Breast epithelium (tissue), 4 donors: Measurements from ENCODE around the gene SLC6A11. TPM values are rescaled to one million over a fixed set of nuclear protein-coding genes. Genes with fewer than 3 reads are reported as not detected.

Source experiments
- DNase-seq, 2 donors: peaks; one replicate each; pipeline ENCODE4 v3.0.0-alpha.2; 2019; ENCODE audit warnings: low spot score in 2 of 2
- H3K27ac ChIP-seq, 2 donors: fragments of 200-600 bp; sonication (generic) in 1 of 2; one replicate each; pipeline ENCODE4 v1.5.1; 2016 to 2019; ENCODE audit warnings: mild to moderate bottlenecking in 1 of 2
- H3K27me3 ChIP-seq, 2 donors: fragments of 200-600 bp; sonication (generic) in 1 of 2; one replicate each; pipeline versions ENCODE4 v1.5.1 to v1.6.0; 2017 to 2019; ENCODE audit warnings: control low read depth in 1 of 2, mild to moderate bottlenecking in 1 of 2
- H3K36me3 ChIP-seq: fragments of 200-600 bp; one replicate; pipeline ENCODE4 v1.5.1; 2019
- H3K4me1 ChIP-seq, 2 donors: fragments of 200-600 bp; sonication (generic); one replicate each; pipeline ENCODE4 v1.5.1; 2016 to 2019; ENCODE audit warnings: control low read depth in 1 of 2
- H3K4me3 ChIP-seq, 3 donors: fragments of 200-600 bp; sonication (generic); 1 replicate in 2 of 3; 2 replicates in 1 of 3; pipeline ENCODE4 v1.5.1; 2016 to 2019; ENCODE audit warnings: mild to moderate bottlenecking in 3 of 3, moderate library complexity in 2 of 3
- H3K9me3 ChIP-seq, 2 donors: fragments of 200-600 bp; sonication (generic) in 1 of 2; one replicate each; pipeline ENCODE4 v1.5.1; 2016 to 2019; ENCODE audit warnings: control low read depth in 1 of 2
- POLR2A ChIP-seq: fragments of 450-650 bp; IDR thresholded peaks from one replicate; pipeline ENCODE4 v1.6.1; 2016; ENCODE audit warnings: antibody characterized with exemption, mild to moderate bottlenecking, moderate library complexity
- POLR2AphosphoS5 ChIP-seq, 3 donors: sonication (generic); formaldehyde crosslinking; IDR thresholded peaks; one replicate each; pipeline ENCODE4 v1.6.1; 2017; ENCODE audit warnings: antibody characterized with exemption in 3 of 3
- intact Hi-C: fragments of 100-400 bp; cut with DNase I; formaldehyde crosslinking; loops from one replicate; pipeline ENCODE4 v1.15.1; 2023; ENCODE audit warnings: low total_unique reads
- total RNA-seq, 3 donors: library from RNA; depleted of rRNA; stranded (reverse); fragments of >200 nt; gene quantifications; one replicate each; pipeline ENCODE4 v1.1.0, GENCODE V29; 2016
- TF ChIP-seq, protein P1 (sequence below), 3 donors: fragments of 450-650 bp; IDR thresholded peaks; one replicate each; pipeline ENCODE4 v1.5.1; 2016 to 2017; ENCODE audit warnings: antibody characterized with exemption in 3 of 3, mild to moderate bottlenecking in 3 of 3, moderate library complexity in 3 of 3

SLC6A11 gene
- under 1 TPM in 2 of 3 donors, not detected in 1; under 0.01 to 0.15 TPM for total RNA-seq

DNA sequence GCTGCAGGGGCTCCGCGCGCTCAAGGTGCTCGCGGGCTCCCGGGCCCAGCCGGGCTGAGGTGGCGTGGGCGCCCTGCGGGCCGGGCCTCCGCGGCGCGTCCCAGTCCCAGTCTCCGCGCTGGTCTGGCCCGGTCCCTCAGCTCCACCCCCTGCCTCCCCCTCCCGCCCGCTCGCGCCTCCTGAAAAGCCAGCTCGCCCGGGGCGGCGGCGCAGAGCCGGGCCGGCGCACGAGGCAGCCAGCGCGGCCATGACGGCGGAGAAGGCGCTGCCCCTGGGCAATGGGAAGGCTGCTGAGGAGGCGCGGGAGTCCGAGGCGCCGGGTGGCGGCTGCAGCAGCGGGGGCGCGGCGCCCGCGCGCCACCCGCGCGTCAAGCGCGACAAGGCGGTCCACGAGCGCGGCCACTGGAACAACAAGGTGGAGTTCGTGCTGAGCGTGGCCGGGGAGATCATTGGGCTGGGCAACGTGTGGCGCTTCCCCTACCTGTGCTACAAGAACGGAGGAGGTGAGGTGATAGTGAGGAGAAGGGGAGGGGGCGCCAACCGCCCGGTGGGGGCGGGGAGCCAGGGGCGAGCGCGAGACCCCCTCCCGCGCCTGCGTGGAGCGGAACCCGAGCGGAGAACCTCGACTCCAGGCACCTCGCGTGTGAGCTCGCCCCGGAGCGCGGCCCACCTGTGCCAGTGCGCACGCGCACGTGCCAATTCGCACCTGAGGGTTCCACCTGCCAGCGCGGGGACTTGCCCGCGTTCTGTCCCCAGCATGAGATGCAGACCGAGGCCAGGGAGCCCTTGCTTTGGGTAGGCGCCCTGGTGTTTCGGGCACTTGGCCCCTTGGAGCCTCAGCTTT is at the start of gene SLC6A11:
SLC6A11 (plus strand) TSS at position 210 of the 844 bp plus-strand sequence; CDS start at position 248, 38 bp downstream.
- TF ChIP-seq POLR2A (no peak), POLR2AphosphoS5 (IDR thresholded peaks at IDR 0.05) (no peak)
- TF ChIP-seq, protein P1, sequence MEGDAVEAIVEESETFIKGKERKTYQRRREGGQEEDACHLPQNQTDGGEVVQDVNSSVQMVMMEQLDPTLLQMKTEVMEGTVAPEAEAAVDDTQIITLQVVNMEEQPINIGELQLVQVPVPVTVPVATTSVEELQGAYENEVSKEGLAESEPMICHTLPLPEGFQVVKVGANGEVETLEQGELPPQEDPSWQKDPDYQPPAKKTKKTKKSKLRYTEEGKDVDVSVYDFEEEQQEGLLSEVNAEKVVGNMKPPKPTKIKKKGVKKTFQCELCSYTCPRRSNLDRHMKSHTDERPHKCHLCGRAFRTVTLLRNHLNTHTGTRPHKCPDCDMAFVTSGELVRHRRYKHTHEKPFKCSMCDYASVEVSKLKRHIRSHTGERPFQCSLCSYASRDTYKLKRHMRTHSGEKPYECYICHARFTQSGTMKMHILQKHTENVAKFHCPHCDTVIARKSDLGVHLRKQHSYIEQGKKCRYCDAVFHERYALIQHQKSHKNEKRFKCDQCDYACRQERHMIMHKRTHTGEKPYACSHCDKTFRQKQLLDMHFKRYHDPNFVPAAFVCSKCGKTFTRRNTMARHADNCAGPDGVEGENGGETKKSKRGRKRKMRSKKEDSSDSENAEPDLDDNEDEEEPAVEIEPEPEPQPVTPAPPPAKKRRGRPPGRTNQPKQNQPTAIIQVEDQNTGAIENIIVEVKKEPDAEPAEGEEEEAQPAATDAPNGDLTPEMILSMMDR (IDR thresholded peaks at IDR 0.05) = no peak
- Histone ChIP-seq H3K27me3 (peaks cover 0 to 9% of the 10 kb centered on the region in 2 donors), H3K4me1 (peaks cover 0 to 4% of the 10 kb centered on the region in 2 donors), H3K9me3 (no peaks in the 10 kb centered on the region), H3K27ac (no peak within 1 kb of the TSS), H3K4me3 (peak within 1 kb of the TSS; percentile 12 to 67 (median 52)), H3K36me3 (no peaks in the 10 kb centered on the region)
- no peak for DNase-seq
- intact Hi-C loops = no loop called here

DNA sequence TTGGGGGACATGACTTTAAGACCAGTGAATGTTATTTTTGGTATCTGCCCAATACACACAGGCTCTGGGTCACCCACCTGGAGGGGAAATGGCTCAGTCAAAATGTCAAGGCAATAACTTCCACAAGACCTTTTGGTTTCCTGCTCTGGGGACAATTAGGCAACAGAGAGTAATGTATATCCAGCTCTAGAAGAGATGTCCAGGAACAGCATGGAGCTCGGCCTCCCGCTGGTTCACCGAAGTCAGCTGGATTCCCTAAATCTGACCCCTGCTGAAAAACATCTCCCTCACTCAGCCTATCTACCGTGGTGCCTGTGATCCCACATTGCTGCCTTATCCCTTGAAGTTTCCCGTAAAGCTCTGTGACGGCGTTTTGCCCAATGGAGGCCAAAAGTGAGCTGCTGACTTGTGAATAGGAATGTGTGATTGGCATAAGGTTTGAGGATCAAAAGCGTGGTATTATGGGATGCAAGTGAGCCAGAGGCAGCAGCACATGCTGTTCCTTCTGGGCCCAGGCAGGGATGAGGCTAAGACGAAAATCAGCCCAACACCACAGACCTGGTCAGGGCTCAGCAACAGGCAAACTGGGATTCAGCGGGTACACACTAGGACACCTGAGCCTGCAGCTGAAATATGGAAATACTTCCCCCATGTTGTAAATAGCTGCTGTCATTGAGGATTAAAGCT is 47.2 kb upstream of the SLC6A11 start:
- intact Hi-C loops = no loop called here
- no peaks in the 10 kb centered on the region for H3K36me3 ChIP-seq
- no peak overlapping the region for H3K27ac ChIP-seq
- H3K9me3 ChIP-seq = peaks cover 6 to 7% of the 10 kb centered on the region in 2 donors
- no peak overlapping the region for H3K4me3 ChIP-seq
- no peak for DNase-seq
- no peaks in the 10 kb centered on the region for H3K4me1 ChIP-seq
- H3K27me3 ChIP-seq = peaks cover 0 to 18% of the 10 kb centered on the region in 2 donors
- TF ChIP-seq POLR2AphosphoS5 (IDR thresholded peaks at IDR 0.05) (no peak), POLR2A (no peak)
- TF ChIP-seq, protein P1 (IDR thresholded peaks at IDR 0.05) = no peak

DNA sequence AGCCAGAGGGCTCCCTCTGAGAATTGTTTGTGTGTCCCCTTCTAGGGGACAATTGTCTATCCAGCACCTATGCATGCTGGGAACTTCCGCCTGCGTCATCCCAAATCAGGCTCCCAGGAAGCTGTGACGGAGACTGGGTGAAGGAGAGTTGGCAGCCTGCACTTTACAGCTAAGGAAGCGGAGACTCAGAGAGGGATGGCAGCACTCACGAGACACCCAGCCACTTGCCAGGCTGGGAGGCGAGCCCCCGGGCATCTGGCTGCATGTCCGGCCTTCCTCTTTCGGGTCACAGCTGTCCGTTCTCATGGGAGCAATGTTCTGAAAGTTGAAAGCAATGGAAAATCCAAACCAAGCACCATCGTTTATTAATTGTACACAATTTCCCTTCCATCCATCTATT is 45.5 kb upstream of the SLC6A11 start:
- H3K4me3 ChIP-seq = no peak overlapping the region
- intact Hi-C loops = no loop called here
- no peaks in the 10 kb centered on the region for H3K36me3 ChIP-seq
- peaks cover 7% of the 10 kb centered on the region in 2 donors for H3K9me3 ChIP-seq
- TF ChIP-seq, protein P1 (IDR thresholded peaks at IDR 0.05) = no peak
- TF ChIP-seq POLR2AphosphoS5 (IDR thresholded peaks at IDR 0.05) (no peak), POLR2A (no peak)
- no peak for DNase-seq
- no peaks in the 10 kb centered on the region for H3K4me1 ChIP-seq
- no peak overlapping the region for H3K27ac ChIP-seq
- peaks cover 0 to 22% of the 10 kb centered on the region in 2 donors for H3K27me3 ChIP-seq

DNA sequence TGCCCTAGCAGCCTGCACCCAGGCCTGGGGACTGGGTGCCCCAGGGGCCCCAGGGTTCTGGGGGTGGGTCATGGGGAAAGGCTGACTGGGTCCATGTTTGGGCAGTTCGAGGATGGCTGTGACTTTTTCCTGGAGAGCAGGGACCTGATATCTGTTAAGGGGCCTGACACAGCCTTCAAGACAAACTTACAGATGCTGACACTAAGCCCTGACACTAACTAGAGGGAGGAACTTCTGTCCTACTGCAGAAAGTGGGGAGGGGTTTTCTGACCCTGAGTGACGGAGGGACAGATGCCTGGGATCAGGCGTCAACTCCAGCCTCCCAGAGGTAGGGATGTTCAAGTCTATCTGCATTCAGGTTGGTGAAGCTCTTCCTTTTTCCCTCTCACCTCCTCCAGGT is 45.0 kb upstream of the SLC6A11 start:
- H3K27ac ChIP-seq = no peak overlapping the region
- H3K27me3 ChIP-seq = peaks cover 0 to 26% of the 10 kb centered on the region in 2 donors
- H3K4me1 ChIP-seq = no peaks in the 10 kb centered on the region
- peaks cover 7% of the 10 kb centered on the region in 2 donors for H3K9me3 ChIP-seq
- TF ChIP-seq POLR2A = no peak
- TF ChIP-seq, protein P1 (IDR thresholded peaks at IDR 0.05) = no peak
- no peak for TF ChIP-seq POLR2AphosphoS5 (IDR thresholded peaks at IDR 0.05)
- DNase-seq = no peak
- intact Hi-C loops = no loop called here
- H3K36me3 ChIP-seq = no peaks in the 10 kb centered on the region
- H3K4me3 ChIP-seq = no peak overlapping the region
